HEK293T (cell line): Measurements from ENCODE around the gene KREMEN1.

Source experiments
- ARNT ChIP-seq: fragments of 450-650 bp; IDR thresholded peaks from 2 replicates; pipeline ENCODE4 v1.6.1; 2017; ENCODE audit warnings: mild to moderate bottlenecking
- BHLHE40 ChIP-seq: fragments of 450-650 bp; IDR thresholded peaks from 2 replicates; pipeline ENCODE4 v1.6.1; 2016; ENCODE audit warnings: mild to moderate bottlenecking, moderate library complexity, borderline replicate concordance
- CTBP1 ChIP-seq: fragments of 450-650 bp; IDR thresholded peaks from 2 replicates; pipeline ENCODE4 v1.6.1; 2016; ENCODE audit warnings: borderline replicate concordance
- ELF4 ChIP-seq: fragments of 450-650 bp; IDR thresholded peaks from 2 replicates; pipeline ENCODE4 v1.6.1; 2017; ENCODE audit warnings: antibody characterized with exemption
- FOXA1 ChIP-seq: fragments of 450-650 bp; IDR thresholded peaks from 2 replicates; pipeline ENCODE4 v1.6.1; 2016; ENCODE audit warnings: mild to moderate bottlenecking
- FOXM1 ChIP-seq: fragments of 450-650 bp; IDR thresholded peaks from 2 replicates; pipeline ENCODE4 v1.6.1; 2017; ENCODE audit warnings: mild to moderate bottlenecking, borderline replicate concordance
- HDGF ChIP-seq: fragments of 450-650 bp; IDR thresholded peaks from 2 replicates; pipeline ENCODE4 v1.6.1; 2017; ENCODE audit warnings: antibody characterized with exemption, borderline replicate concordance
- L3MBTL2 ChIP-seq: fragments of 450-650 bp; conservative IDR thresholded peaks from 2 replicates; pipeline ENCODE4 v1.6.1; 2016; ENCODE audit warnings: mild to moderate bottlenecking
- SP1 ChIP-seq: fragments of 450-650 bp; IDR thresholded peaks from 2 replicates; pipeline ENCODE4 v1.6.1; 2017
- TARDBP ChIP-seq: fragments of 450-650 bp; IDR thresholded peaks from 2 replicates; pipeline ENCODE4 v1.6.1; 2016
- ZNF384 ChIP-seq: fragments of 450-650 bp; IDR thresholded peaks from 2 replicates; pipeline ENCODE4 v1.6.1; 2016
- TF ChIP-seq, protein P1 (sequence below): fragments of 450-650 bp; IDR thresholded peaks from 2 replicates; pipeline ENCODE4 v1.6.1; 2016

DNA sequence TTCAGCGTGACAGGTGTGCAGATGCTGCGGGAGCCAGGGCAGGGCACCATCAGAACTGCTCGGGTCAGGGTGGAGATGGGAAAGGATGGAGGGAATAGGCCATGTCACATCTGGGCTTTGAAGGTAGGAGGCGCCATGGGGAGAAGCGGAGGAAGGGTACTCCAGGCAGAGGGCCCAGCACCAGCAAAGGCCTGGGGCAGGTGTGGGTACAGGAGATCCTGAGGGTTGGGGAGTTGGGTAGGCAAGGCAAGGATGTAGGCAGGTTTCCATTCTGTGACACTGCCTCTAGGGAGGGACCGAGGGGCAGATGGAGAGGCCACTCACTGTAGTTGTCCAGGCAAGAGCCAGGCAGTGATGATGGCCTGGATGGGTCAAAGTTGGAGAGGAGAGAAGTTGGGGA lies 141.4 kb downstream of the KREMEN1 start:
- no peak for TF ChIP-seq FOXA1
- TF ChIP-seq BHLHE40, result no peak
- TF ChIP-seq CTBP1, result no peak
- no peak for TF ChIP-seq FOXM1
- no peak for TF ChIP-seq ARNT
- no peak for TF ChIP-seq TARDBP
- TF ChIP-seq HDGF, result no peak
- TF ChIP-seq SP1, result no peak
- TF ChIP-seq ELF4, result no peak
- TF ChIP-seq, protein P1, sequence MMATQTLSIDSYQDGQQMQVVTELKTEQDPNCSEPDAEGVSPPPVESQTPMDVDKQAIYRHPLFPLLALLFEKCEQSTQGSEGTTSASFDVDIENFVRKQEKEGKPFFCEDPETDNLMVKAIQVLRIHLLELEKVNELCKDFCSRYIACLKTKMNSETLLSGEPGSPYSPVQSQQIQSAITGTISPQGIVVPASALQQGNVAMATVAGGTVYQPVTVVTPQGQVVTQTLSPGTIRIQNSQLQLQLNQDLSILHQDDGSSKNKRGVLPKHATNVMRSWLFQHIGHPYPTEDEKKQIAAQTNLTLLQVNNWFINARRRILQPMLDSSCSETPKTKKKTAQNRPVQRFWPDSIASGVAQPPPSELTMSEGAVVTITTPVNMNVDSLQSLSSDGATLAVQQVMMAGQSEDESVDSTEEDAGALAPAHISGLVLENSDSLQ, result no peak
- no peak for TF ChIP-seq ZNF384
- TF ChIP-seq L3MBTL2, result no peak
